ENCODE measurements around the gene CTTNBP2NL.
"Not testable (repeated sequence)": the region's sequence is repeated elsewhere in the genome, so short reads cannot be mapped to it uniquely, and the experiment has no call there.

CTTNBP2NL gene

GRCh38 chr1:112386731-112387346 is 9.2 kb upstream of the CTTNBP2NL start:
- DNase-seq, result no peak

GRCh38 chr1:112387807-112388206 is 8.2 kb upstream of the CTTNBP2NL start:
- no peak for DNase-seq

- no peak for DNase-seq
Observed at GRCh38 chr1:112388436-112388835, 7.6 kb upstream of the CTTNBP2NL start.

GRCh38 chr1:112389689-112390088 is 6.3 kb upstream of the CTTNBP2NL start:
- no peak for DNase-seq

- DNase-seq, result not testable (repeated sequence)
Observed at GRCh38 chr1:112390335-112390734, 5.7 kb upstream of the CTTNBP2NL start.

- DNase-seq, result peak; percentile 46 to 57 (median 48)
Observed at GRCh38 chr1:112390775-112391602, 5.0 kb upstream of the CTTNBP2NL start.

- DNase-seq, result no peak
Observed at GRCh38 chr1:112391603-112391940, 4.4 kb upstream of the CTTNBP2NL start.

GRCh38 chr1:112393631-112393974 is 2.4 kb upstream of the CTTNBP2NL start:
- no peak for DNase-seq

GRCh38 chr1:112394743-112395062 is 1.3 kb upstream of the CTTNBP2NL start:
- no peak for DNase-seq

- no peak for DNase-seq
Observed at GRCh38 chr1:112395256-112395820, 676 bp upstream of the CTTNBP2NL start.

- DNase-seq, result no peak
Observed at GRCh38 chr1:112396653-112397471, 848 bp downstream of the CTTNBP2NL start.

- DNase-seq, result no peak
Observed at GRCh38 chr1:112397841-112398240, 1.8 kb downstream of the CTTNBP2NL start.

- DNase-seq, result no peak
Observed at GRCh38 chr1:112399456-112399855, 3.4 kb downstream of the CTTNBP2NL start.

- DNase-seq, result not testable (repeated sequence)
Observed at GRCh38 chr1:112400706-112401105, 4.7 kb downstream of the CTTNBP2NL start.

- DNase-seq, result no peak
Observed at GRCh38 chr1:112402682-112403643, 6.9 kb downstream of the CTTNBP2NL start.

GRCh38 chr1:112406771-112407170 is 10.8 kb downstream of the CTTNBP2NL start:
- no peak for DNase-seq

- no peak for DNase-seq
Observed at GRCh38 chr1:112409414-112409813, 13.4 kb downstream of the CTTNBP2NL start.

- DNase-seq, result no peak
Observed at GRCh38 chr1:112410673-112411072, 14.7 kb downstream of the CTTNBP2NL start.

GRCh38 chr1:112417271-112417670 is 21.3 kb downstream of the CTTNBP2NL start:
- DNase-seq, result no peak

GRCh38 chr1:112418099-112418892 is 22.3 kb downstream of the CTTNBP2NL start:
- no peak for DNase-seq

- no peak for DNase-seq
Observed at GRCh38 chr1:112423207-112423606, 27.2 kb downstream of the CTTNBP2NL start.
